ENCODE measurements around the gene DSCAML1.

DSCAML1 gene

DNA sequence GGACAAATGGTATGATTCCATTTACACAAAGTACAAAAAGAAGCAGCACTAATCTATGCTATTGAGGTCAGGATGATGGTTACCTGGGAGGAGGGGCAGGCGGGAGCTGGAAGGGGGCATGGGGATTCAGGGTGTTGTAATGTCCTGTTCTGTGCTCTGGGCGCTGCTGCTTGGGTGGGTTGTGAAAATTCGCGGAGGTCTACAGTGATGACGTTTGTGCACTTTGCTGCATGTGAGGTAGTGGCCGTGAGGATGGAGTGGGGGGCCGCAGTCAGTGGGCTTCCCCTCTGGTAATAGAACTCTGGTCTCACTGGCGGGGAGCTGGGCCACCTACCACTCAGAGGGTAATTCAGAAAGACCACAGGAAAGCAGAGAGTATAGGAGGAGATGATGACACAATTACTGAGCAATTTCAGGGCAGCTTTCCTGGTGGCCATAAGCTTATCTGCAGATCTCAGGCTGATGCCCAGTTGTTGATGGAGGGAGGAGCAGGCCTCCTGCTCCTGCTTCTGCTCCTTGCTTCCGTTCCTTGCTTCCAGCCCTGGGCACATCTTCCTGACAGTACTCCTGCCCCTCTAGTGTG lies 347.8 kb downstream of the DSCAML1 start:
- CTCF ChIA-PET, result interaction anchor here (1.6 kb wide), 1 partner anchor 23 kb away, joined by 6 read pairs; no protein-coding TSS in a partner anchor
- DNase-seq (ENCODE audit: extremely low spot score), result no peak
- POLR2A ChIA-PET, result no interaction called here
- TF ChIP-seq FOXK2 (IDR thresholded peaks at IDR 0.05) (no peak), CTBP1 (IDR thresholded peaks at IDR 0.05; ENCODE audit: borderline replicate concordance) (no peak), HDGF (IDR thresholded peaks at IDR 0.05; ENCODE audit: borderline replicate concordance) (no peak), ARNT (IDR thresholded peaks at IDR 0.05) (no peak), LEF1 (IDR thresholded peaks at IDR 0.05; ENCODE audit: borderline replicate concordance) (no peak), TARDBP (IDR thresholded peaks at IDR 0.05) (no peak), FOXM1 (IDR thresholded peaks at IDR 0.05; ENCODE audit: borderline replicate concordance) (no peak), L3MBTL2 (conservative IDR thresholded peaks at IDR 0.05) (no peak), ZNF384 (IDR thresholded peaks at IDR 0.05) (no peak), FOXA1 (IDR thresholded peaks at IDR 0.05) (no peak), SUZ12 (IDR thresholded peaks at IDR 0.05) (no peak), SP1 (IDR thresholded peaks at IDR 0.05) (no peak), BHLHE40 (IDR thresholded peaks at IDR 0.05; ENCODE audit: borderline replicate concordance) (no peak), ELF4 (IDR thresholded peaks at IDR 0.05) (no peak)
- TF ChIP-seq, protein P1, sequence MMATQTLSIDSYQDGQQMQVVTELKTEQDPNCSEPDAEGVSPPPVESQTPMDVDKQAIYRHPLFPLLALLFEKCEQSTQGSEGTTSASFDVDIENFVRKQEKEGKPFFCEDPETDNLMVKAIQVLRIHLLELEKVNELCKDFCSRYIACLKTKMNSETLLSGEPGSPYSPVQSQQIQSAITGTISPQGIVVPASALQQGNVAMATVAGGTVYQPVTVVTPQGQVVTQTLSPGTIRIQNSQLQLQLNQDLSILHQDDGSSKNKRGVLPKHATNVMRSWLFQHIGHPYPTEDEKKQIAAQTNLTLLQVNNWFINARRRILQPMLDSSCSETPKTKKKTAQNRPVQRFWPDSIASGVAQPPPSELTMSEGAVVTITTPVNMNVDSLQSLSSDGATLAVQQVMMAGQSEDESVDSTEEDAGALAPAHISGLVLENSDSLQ (IDR thresholded peaks at IDR 0.05), result no peak

DNA sequence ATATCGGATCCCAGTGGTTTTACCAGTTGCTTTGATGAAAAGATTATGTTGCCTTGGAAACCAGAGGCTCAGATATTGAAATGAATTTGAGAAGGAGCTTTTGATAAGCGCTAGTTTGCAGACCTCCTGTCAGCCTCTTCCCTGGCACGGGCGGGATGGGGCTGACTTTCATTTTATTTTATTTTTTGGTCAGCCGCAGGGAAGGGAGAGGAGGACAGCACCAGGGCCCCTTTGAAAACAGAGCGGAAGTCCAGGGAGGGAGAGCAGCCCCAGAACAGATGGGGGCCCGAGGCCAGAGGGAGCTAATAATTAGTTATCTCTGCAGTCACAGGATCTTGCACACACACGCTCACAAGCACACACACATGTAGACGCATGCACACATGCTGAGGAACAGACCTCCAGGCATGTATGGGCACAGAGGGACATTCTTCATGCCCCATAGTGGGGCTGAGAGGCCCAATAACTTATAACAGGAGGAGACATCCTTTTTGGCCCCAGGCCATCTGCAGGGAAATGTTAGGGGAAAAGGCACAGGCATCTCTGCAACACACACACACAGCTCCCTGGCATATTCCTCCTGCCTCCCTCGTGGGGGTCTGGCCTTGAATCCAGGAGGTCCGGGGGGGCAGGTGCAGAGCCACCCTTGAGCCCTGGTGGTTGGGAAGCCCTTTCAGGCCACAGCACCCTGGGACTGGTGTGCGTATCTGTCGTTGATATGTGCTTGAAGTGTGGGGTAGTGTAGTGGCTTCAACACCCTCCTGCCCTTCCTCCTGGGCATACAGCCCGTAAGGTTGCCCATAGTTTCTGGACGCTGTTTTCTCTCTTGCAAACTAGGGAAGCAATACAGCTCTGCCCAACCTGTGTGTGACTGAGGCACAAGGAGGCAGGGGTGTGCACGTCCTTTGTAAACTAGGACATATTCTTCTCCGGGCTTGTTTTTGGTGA lies 352.0 kb downstream of the DSCAML1 start:
- no peak for DNase-seq (ENCODE audit: extremely low spot score)
- TF ChIP-seq, protein P1 (IDR thresholded peaks at IDR 0.05), result no peak
- TF ChIP-seq FOXM1 (IDR thresholded peaks at IDR 0.05; ENCODE audit: borderline replicate concordance), result no peak
- TF ChIP-seq BHLHE40 (IDR thresholded peaks at IDR 0.05; ENCODE audit: borderline replicate concordance), result no peak
- no peak for TF ChIP-seq ELF4 (IDR thresholded peaks at IDR 0.05)
- no peak for TF ChIP-seq ARNT (IDR thresholded peaks at IDR 0.05)
- TF ChIP-seq SP1 (IDR thresholded peaks at IDR 0.05), result no peak
- no peak for TF ChIP-seq SUZ12 (IDR thresholded peaks at IDR 0.05)
- no peak for TF ChIP-seq NFRKB (IDR thresholded peaks at IDR 0.05)
- no peak for TF ChIP-seq CTBP1 (IDR thresholded peaks at IDR 0.05; ENCODE audit: borderline replicate concordance)
- TF ChIP-seq HDGF (IDR thresholded peaks at IDR 0.05; ENCODE audit: borderline replicate concordance), result no peak
- no peak for TF ChIP-seq L3MBTL2 (conservative IDR thresholded peaks at IDR 0.05)
- no peak for TF ChIP-seq ZNF384 (IDR thresholded peaks at IDR 0.05)
- TF ChIP-seq FOXA1 (IDR thresholded peaks at IDR 0.05), result no peak
- no peak for TF ChIP-seq TARDBP (IDR thresholded peaks at IDR 0.05)
- TF ChIP-seq FOXK2 (IDR thresholded peaks at IDR 0.05), result no peak
- no peak for TF ChIP-seq LEF1 (IDR thresholded peaks at IDR 0.05; ENCODE audit: borderline replicate concordance)
- POLR2A ChIA-PET, result no interaction called here

DNA sequence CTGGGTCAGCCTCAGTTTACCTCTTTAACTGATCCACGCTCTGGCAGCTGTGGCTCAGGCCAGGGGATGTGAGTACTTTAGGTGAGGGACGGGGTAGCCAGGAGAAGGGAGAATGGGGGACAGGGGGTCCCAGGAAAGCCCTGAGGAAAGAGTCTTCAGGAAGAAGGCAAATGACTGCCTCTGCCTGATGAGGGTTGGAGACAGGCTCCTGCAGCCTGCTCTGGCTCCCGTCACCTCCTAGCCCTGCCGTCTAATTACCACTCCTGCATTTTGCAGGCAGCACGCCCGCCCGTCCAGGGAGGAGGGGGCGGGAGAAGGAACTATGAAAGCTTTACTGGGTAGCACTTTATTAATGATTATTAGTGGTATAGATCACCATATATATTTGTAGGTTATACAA lies 352.8 kb downstream of the DSCAML1 start:
- CTCF ChIA-PET, result interaction anchor here (0.7 to 2.9 kb wide), 2 partner anchors 18 to 373 kb away, joined by 3 to 11 read pairs; no protein-coding TSS in a partner anchor
- POLR2A ChIA-PET, result no interaction called here
- DNase-seq (ENCODE audit: extremely low spot score), result no peak
- no peak for TF ChIP-seq ZNF384 (IDR thresholded peaks at IDR 0.05)
- TF ChIP-seq TARDBP (IDR thresholded peaks at IDR 0.05), result no peak
- TF ChIP-seq FOXK2 (IDR thresholded peaks at IDR 0.05), result no peak
- no peak for TF ChIP-seq NFRKB (IDR thresholded peaks at IDR 0.05)
- TF ChIP-seq FOXA1 (IDR thresholded peaks at IDR 0.05), result no peak
- TF ChIP-seq, protein P1 (IDR thresholded peaks at IDR 0.05), result no peak

More for the DNA sequence above, 352.0 kb downstream of the DSCAML1 start:
- CTCF ChIA-PET, result interaction anchor here (0.7 to 2.9 kb wide), 2 partner anchors 19 to 372 kb away, joined by 3 to 11 read pairs; no protein-coding TSS in a partner anchor

DNA sequence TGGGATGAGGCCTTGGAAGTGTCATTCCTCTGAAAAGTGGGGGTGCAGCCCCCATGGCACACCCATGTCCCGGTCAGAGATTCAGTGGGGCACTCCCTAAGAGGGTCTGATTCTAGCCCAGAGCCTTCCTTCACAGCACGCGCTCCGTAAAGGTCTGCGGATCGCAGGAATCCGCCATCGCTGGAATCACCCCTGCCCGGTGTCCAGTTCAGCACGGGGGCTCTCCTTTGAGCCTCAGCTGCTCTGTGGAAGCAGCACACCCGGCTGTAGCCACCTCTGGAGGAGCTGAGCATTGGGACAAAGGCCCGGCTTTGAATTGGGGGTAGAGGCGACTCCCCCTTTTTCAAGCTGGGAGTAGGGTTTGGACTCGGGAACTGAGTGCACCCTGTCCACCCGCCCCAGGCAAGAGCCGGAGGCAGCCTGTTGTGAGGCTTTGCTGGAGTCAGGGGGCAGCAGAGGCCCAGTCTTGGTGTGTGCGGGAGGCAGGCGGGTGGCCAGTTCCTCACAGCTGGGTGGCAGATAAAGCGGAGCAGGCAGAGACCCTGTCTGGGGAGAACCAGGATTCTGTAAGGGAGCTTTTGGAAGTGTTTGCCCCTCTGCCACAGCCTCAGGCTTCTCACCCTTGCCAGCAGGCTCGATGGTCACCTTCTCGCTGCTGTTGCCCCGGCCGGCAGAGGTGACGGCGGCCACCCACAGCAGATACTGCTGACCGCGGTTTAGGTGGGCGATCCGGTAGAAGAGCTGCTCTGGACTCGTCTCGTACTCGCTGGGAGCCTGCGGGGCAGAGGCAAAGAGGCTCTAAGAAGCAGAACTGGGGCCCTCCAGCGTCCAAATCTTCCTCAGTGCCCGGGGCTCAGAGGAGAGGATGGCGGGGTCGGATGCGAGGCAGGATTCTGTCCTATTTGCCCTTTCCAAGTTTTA lies 353.5 kb downstream of the DSCAML1 start:
- POLR2A ChIA-PET, result no interaction called here

DNA sequence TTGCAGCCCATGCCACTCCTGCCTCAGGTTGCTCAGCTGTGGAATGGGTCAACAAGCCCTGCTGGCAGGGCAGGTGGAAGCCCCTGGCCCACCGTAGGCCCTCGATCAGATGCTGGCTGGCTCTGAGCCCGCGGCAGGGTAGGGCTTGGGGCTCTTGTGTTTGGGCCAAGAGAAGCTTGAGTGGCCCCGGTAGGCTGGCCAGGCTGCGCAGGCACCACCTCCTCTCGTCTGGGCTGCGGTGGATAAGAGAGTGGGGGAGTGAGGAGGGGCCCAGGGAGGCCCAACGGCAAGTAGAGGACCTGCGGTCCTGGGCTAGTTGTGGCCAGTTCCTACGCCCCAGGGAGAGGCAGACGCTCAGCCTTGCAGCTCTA lies 354.2 kb downstream of the DSCAML1 start:
- CTCF ChIA-PET, result interaction anchor here (2.9 kb wide), 1 partner anchor 16 kb away, joined by 11 read pairs; no protein-coding TSS in a partner anchor
- no peak for DNase-seq (ENCODE audit: extremely low spot score)
- POLR2A ChIA-PET, result no interaction called here
- TF ChIP-seq, protein P1 (IDR thresholded peaks at IDR 0.05), result no peak
- TF ChIP-seq FOXM1 (IDR thresholded peaks at IDR 0.05; ENCODE audit: borderline replicate concordance) (no peak), HDGF (IDR thresholded peaks at IDR 0.05; ENCODE audit: borderline replicate concordance) (no peak), TARDBP (IDR thresholded peaks at IDR 0.05) (no peak), LEF1 (IDR thresholded peaks at IDR 0.05; ENCODE audit: borderline replicate concordance) (no peak), ELF4 (IDR thresholded peaks at IDR 0.05) (no peak), NFRKB (IDR thresholded peaks at IDR 0.05) (no peak), L3MBTL2 (conservative IDR thresholded peaks at IDR 0.05) (no peak), ARNT (IDR thresholded peaks at IDR 0.05) (no peak), ZNF384 (IDR thresholded peaks at IDR 0.05) (no peak), FOXK2 (IDR thresholded peaks at IDR 0.05) (no peak), FOXA1 (IDR thresholded peaks at IDR 0.05) (no peak), CTBP1 (IDR thresholded peaks at IDR 0.05; ENCODE audit: borderline replicate concordance) (no peak)

More for the DNA sequence above, 353.5 kb downstream of the DSCAML1 start:
- no peak for TF ChIP-seq CTBP1 (IDR thresholded peaks at IDR 0.05; ENCODE audit: borderline replicate concordance)
- CTCF ChIA-PET, result interaction anchor here (2.9 kb wide), 1 partner anchor 17 kb away, joined by 11 read pairs; no protein-coding TSS in a partner anchor
- DNase-seq (ENCODE audit: extremely low spot score), result peak; percentile 72
